Body of pancreas (tissue), 4 donors: Measurements from ENCODE around the gene GPC1.

Experiments used
- POLR2A ChIP-seq, 3 donors: fragments of 450-650 bp; IDR thresholded peaks; one replicate each; pipeline ENCODE4 v1.6.1; 2016; ENCODE audit warnings: antibody characterized with exemption in 3 of 3, mild to moderate bottlenecking in 2 of 3
- TF ChIP-seq, protein P1 (sequence below), 7 experiments: fragments of 450-650 bp in 4 of 7; fragments of 200-600 bp in 3 of 7; sonication (generic) in 3 of 7; IDR thresholded peaks; one replicate each; pipeline ENCODE4 v1.5.1; 2016 to 2019; ENCODE audit warnings: antibody characterized with exemption in 7 of 7

DNA sequence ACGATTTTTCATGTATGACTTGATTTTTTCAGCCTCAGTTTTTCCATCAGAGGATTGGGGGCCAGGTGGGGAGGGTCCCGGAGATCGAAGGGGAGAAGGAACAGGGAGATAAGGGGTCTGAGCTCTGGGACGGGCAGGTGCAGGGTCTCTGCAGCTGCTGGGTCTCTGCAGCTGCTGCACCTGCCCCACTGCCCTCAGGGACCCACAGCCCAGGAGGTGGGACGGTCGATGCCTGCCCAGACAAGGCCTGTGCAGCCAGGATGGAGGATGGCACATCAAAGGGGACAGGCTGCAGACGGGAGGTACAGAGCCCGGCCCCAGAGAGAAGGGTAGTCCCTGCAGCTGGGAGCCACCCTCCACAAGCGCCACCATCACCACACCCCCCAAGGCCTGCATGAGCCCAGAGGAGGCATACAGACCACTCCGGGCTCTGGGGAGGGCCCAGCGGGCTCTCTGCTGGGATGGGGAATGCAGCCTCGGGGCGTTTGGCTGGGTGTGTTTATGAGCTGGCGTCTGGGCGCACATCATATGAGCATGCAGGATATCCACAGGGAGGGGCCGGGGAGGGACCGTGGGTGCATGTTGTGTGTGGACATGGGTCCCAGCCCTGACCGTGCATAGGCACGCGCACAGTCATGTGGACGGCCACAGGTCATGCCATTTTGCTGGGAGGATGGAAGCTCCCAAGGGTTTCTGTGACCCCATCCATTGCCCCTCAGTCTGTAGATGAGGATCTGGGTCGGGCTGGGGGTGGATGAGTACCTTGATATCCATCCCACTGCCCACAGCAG, 34.9 kb upstream of the GPC1 start:
- TF ChIP-seq, protein P1, sequence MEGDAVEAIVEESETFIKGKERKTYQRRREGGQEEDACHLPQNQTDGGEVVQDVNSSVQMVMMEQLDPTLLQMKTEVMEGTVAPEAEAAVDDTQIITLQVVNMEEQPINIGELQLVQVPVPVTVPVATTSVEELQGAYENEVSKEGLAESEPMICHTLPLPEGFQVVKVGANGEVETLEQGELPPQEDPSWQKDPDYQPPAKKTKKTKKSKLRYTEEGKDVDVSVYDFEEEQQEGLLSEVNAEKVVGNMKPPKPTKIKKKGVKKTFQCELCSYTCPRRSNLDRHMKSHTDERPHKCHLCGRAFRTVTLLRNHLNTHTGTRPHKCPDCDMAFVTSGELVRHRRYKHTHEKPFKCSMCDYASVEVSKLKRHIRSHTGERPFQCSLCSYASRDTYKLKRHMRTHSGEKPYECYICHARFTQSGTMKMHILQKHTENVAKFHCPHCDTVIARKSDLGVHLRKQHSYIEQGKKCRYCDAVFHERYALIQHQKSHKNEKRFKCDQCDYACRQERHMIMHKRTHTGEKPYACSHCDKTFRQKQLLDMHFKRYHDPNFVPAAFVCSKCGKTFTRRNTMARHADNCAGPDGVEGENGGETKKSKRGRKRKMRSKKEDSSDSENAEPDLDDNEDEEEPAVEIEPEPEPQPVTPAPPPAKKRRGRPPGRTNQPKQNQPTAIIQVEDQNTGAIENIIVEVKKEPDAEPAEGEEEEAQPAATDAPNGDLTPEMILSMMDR (IDR thresholded peaks at IDR 0.05): no peak
- TF ChIP-seq POLR2A (IDR thresholded peaks at IDR 0.05): no peak
